ENCODE results near the gene CBARP.

- TF ChIP-seq, protein P1, sequence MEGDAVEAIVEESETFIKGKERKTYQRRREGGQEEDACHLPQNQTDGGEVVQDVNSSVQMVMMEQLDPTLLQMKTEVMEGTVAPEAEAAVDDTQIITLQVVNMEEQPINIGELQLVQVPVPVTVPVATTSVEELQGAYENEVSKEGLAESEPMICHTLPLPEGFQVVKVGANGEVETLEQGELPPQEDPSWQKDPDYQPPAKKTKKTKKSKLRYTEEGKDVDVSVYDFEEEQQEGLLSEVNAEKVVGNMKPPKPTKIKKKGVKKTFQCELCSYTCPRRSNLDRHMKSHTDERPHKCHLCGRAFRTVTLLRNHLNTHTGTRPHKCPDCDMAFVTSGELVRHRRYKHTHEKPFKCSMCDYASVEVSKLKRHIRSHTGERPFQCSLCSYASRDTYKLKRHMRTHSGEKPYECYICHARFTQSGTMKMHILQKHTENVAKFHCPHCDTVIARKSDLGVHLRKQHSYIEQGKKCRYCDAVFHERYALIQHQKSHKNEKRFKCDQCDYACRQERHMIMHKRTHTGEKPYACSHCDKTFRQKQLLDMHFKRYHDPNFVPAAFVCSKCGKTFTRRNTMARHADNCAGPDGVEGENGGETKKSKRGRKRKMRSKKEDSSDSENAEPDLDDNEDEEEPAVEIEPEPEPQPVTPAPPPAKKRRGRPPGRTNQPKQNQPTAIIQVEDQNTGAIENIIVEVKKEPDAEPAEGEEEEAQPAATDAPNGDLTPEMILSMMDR (IDR thresholded peaks at IDR 0.05): no peak
- TF ChIP-seq POLR2A (IDR thresholded peaks at IDR 0.05): no peak
Observed at GRCh38 chr19:1264801-1265614, 27.2 kb upstream of the CBARP start.

All from ovary (tissue), 3 donors.